Stimulated activated naive CD8-positive, alpha-beta T cell treated with anti-CD3 and anti-CD28 coated beads, Interleukin-15, Interleukin-2, amounts not matched to agents 100 ng/mL and 50 ng/mL, for 24 hours (primary cell): ENCODE measurements around the gene LPP.

Experiments used
- H3K27ac Mint-ChIP-seq: one replicate; pipeline ENCODE4 v1.8.0; 2021; ENCODE audit warnings: mild to moderate bottlenecking, mixed read lengths
- H3K27me3 Mint-ChIP-seq: one replicate; pipeline ENCODE4 v1.8.0; 2021; ENCODE audit warnings: mixed read lengths
- H3K36me3 Mint-ChIP-seq: one replicate; pipeline ENCODE4 v1.8.0; 2021; ENCODE audit warnings: low read depth, mixed read lengths
- H3K4me1 Mint-ChIP-seq: one replicate; pipeline ENCODE4 v1.8.0; 2021; ENCODE audit warnings: low read depth, mixed read lengths
- H3K4me3 Mint-ChIP-seq: one replicate; pipeline ENCODE4 v1.8.0; 2021; ENCODE audit warnings: mild to moderate bottlenecking, mixed read lengths
- H3K9me3 Mint-ChIP-seq: one replicate; pipeline ENCODE4 v1.8.0; 2021; ENCODE audit warnings: mixed read lengths

The LPP gene

GRCh38 chr3:188487652-188488051 is 333.7 kb downstream of the LPP start:
- H3K9me3 Mint-ChIP-seq, result peaks cover 10% of the 10 kb centered on the region
- H3K36me3 Mint-ChIP-seq, result peaks cover 47% of the 10 kb centered on the region
- H3K27me3 Mint-ChIP-seq, result no peaks in the 10 kb centered on the region
- no peak overlapping the region for H3K27ac Mint-ChIP-seq
- H3K4me1 Mint-ChIP-seq, result peaks cover 7% of the 10 kb centered on the region
- no peak overlapping the region for H3K4me3 Mint-ChIP-seq

DNA sequence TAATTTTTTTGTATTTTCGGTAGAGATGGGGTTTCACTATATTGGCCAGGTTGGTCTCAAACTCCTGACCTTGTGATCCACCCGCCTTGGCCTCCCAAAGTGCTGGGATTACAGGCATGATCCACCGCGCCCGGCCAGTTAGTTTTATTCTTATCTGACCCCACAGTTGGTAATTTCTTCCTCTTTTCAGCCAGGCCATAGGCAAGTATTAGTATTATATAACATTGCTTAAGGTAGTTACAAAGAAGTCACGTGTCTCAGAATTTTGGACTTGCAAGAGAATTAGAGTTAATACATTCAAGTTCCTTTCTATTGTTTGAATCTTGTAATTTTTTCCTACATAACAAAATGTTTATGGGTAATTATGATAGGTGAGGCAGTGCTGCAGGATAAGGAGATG is 334.8 kb downstream of the LPP start:
- Mint-ChIP-seq H3K4me3 (no peak overlapping the region), H3K27me3 (no peaks in the 10 kb centered on the region), H3K9me3 (peaks cover 9% of the 10 kb centered on the region), H3K4me1 (peaks cover 7% of the 10 kb centered on the region), H3K27ac (no peak overlapping the region), H3K36me3 (peaks cover 45% of the 10 kb centered on the region)

DNA sequence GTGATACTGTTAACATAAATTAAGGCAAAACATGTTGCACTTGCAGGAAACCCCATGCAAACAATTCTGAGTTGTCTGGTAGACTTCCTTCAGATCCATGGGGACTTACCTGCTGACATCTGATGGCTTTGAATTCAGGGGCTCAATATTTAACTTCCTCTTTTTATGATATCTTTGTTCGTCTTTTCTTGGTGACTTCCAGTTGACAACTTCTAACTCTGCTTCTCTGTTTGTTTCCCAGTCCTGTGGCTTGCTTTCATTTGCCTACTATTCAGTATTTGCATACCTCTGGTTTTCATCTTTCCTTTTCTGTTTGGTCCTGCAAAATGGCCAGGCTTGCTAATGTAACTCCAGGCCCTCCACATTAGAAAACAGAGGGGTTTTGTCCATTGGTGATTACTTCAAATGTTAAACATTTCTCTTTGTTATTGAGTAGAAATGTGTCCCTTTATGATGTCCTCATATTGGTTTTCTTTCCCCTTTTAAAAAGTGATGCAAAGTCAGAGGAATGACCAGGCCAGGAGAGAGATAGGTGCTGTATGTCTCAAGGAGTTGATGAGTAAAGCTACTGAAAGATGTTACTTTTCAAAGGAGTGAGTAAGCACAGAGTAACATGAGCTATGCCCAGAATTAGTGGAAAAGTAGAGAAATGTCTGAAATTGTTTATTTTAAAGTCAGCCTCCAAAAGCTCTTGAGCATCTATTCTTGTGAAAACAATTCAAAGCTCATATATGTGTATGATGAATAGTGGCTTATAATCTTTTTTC is 335.9 kb downstream of the LPP start:
- H3K27ac Mint-ChIP-seq, result peak overlapping the region; percentile 23
- H3K27me3 Mint-ChIP-seq, result no peaks in the 10 kb centered on the region
- peaks cover 7% of the 10 kb centered on the region for H3K4me1 Mint-ChIP-seq
- H3K36me3 Mint-ChIP-seq, result peaks cover 35% of the 10 kb centered on the region
- H3K9me3 Mint-ChIP-seq, result no peaks in the 10 kb centered on the region
- no peak overlapping the region for H3K4me3 Mint-ChIP-seq

DNA sequence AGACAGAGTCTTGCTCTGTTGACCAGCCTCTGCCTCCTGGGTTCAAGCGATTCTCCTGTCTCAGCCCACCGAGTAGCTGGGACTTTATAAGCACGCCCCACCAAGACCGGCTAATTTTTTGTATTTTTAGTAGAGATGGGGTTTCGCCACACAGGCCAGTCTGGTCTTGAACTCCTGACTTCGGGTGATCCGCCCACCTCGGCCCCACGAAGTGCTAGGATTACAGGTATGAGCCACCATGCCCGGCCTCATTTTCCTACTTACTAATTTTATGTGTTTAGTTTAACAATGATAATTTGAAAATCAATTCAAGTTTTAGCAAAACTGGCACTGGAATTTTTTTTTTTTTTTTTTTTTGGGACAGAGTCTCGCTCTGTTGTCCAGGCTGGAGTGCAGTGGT is 336.5 kb downstream of the LPP start:
- Mint-ChIP-seq H3K36me3 (peaks cover 29% of the 10 kb centered on the region), H3K4me3 (no peak overlapping the region), H3K9me3 (no peaks in the 10 kb centered on the region), H3K27ac (no peak overlapping the region), H3K27me3 (no peaks in the 10 kb centered on the region), H3K4me1 (peaks cover 7% of the 10 kb centered on the region)

DNA sequence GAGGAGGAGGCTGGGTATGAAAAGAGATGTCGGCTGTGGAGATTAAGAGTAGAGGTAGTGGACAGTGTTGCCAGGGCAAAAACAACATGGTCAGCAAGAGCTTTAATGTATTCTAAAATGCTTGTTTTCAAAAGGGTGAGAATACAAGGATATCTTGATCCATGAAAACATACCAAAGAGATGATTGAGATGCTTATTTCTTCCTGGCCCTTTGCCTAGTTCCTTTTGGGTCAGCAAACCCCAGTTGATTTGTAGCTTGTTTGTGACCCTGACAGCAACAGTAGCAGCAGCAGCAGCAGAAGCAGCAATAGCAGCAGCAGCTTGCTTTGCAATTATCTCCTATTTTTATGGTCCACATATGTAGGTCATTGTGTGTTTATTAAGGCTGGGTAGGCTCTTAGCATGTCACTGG is 337.3 kb downstream of the LPP start:
- peaks cover 28% of the 10 kb centered on the region for H3K36me3 Mint-ChIP-seq
- H3K4me1 Mint-ChIP-seq, result peaks cover 7% of the 10 kb centered on the region
- no peak overlapping the region for H3K27ac Mint-ChIP-seq
- no peak overlapping the region for H3K4me3 Mint-ChIP-seq
- no peaks in the 10 kb centered on the region for H3K27me3 Mint-ChIP-seq
- H3K9me3 Mint-ChIP-seq, result no peaks in the 10 kb centered on the region

GRCh38 chr3:188496390-188496789 is 342.4 kb downstream of the LPP start:
- Mint-ChIP-seq H3K27me3 (no peaks in the 10 kb centered on the region), H3K4me1 (peaks cover 9% of the 10 kb centered on the region), H3K9me3 (peaks cover 9% of the 10 kb centered on the region), H3K36me3 (peaks cover 9% of the 10 kb centered on the region), H3K27ac (no peak overlapping the region), H3K4me3 (no peak overlapping the region)

GRCh38 chr3:188497021-188497420 is 343.1 kb downstream of the LPP start:
- H3K27me3 Mint-ChIP-seq, result no peaks in the 10 kb centered on the region
- peaks cover 10% of the 10 kb centered on the region for H3K9me3 Mint-ChIP-seq
- H3K27ac Mint-ChIP-seq, result no peak overlapping the region
- peaks cover 9% of the 10 kb centered on the region for H3K36me3 Mint-ChIP-seq
- H3K4me1 Mint-ChIP-seq, result peaks cover 9% of the 10 kb centered on the region
- no peak overlapping the region for H3K4me3 Mint-ChIP-seq

- no peak overlapping the region for H3K4me3 Mint-ChIP-seq
- H3K27me3 Mint-ChIP-seq, result no peaks in the 10 kb centered on the region
- peaks cover 24% of the 10 kb centered on the region for H3K4me1 Mint-ChIP-seq
- peaks cover 40% of the 10 kb centered on the region for H3K36me3 Mint-ChIP-seq
- H3K27ac Mint-ChIP-seq, result no peak overlapping the region
- H3K9me3 Mint-ChIP-seq, result peaks cover 41% of the 10 kb centered on the region
These were observed 349.7 kb downstream of the LPP start for GRCh38 chr3:188503647-188504046.

- peaks cover 37% of the 10 kb centered on the region for H3K9me3 Mint-ChIP-seq
- H3K4me1 Mint-ChIP-seq, result peaks cover 24% of the 10 kb centered on the region
- no peak overlapping the region for H3K4me3 Mint-ChIP-seq
- no peaks in the 10 kb centered on the region for H3K27me3 Mint-ChIP-seq
- H3K27ac Mint-ChIP-seq, result no peak overlapping the region
- H3K36me3 Mint-ChIP-seq, result peaks cover 40% of the 10 kb centered on the region
These were observed 351.2 kb downstream of the LPP start for GRCh38 chr3:188505151-188505550.

GRCh38 chr3:188505911-188506310 is 352.0 kb downstream of the LPP start:
- Mint-ChIP-seq H3K4me3 (no peak overlapping the region), H3K27ac (no peak overlapping the region), H3K9me3 (peaks cover 33% of the 10 kb centered on the region), H3K27me3 (no peaks in the 10 kb centered on the region), H3K4me1 (peaks cover 21% of the 10 kb centered on the region), H3K36me3 (peaks cover 41% of the 10 kb centered on the region)

- Mint-ChIP-seq H3K36me3 (peaks cover 38% of the 10 kb centered on the region), H3K27me3 (no peaks in the 10 kb centered on the region), H3K27ac (no peak overlapping the region), H3K4me1 (peaks cover 19% of the 10 kb centered on the region), H3K9me3 (peaks cover 31% of the 10 kb centered on the region), H3K4me3 (no peak overlapping the region)
These were observed 352.5 kb downstream of the LPP start for GRCh38 chr3:188506446-188506845.

- Mint-ChIP-seq H3K27me3 (no peaks in the 10 kb centered on the region), H3K4me1 (peaks cover 19% of the 10 kb centered on the region), H3K9me3 (peaks cover 28% of the 10 kb centered on the region), H3K27ac (no peak overlapping the region), H3K4me3 (no peak overlapping the region), H3K36me3 (peaks cover 37% of the 10 kb centered on the region)
These were observed 353.3 kb downstream of the LPP start for GRCh38 chr3:188507244-188507720.

- H3K36me3 Mint-ChIP-seq, result peaks cover 34% of the 10 kb centered on the region
- no peak overlapping the region for H3K27ac Mint-ChIP-seq
- H3K27me3 Mint-ChIP-seq, result no peaks in the 10 kb centered on the region
- peaks cover 19% of the 10 kb centered on the region for H3K4me1 Mint-ChIP-seq
- H3K4me3 Mint-ChIP-seq, result no peak overlapping the region
- H3K9me3 Mint-ChIP-seq, result peaks cover 25% of the 10 kb centered on the region
These were observed 354.5 kb downstream of the LPP start for GRCh38 chr3:188508454-188508853.

DNA sequence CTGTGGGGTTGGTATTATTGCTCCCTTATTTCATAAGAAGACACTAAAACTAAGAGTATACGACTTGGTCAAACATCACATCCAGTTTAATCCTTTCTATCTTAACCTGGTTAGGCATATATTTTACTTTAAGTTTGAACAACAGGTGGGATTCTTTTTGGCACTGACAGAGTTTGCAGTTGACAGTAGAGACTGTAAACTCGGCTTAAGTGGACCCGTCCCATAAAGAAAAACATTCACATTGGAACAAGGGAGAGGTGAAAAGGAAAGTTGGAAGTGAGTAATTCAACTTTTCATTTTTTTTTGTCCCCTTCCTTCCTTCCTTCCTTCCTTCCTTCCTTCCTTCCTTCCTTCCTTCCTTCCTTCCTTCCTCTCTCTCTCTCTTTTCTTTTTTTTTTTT is 355.4 kb downstream of the LPP start:
- Mint-ChIP-seq H3K4me3 (no peak overlapping the region), H3K27me3 (no peaks in the 10 kb centered on the region), H3K4me1 (peaks cover 19% of the 10 kb centered on the region), H3K9me3 (peaks cover 16% of the 10 kb centered on the region), H3K36me3 (peaks cover 25% of the 10 kb centered on the region), H3K27ac (no peak overlapping the region)

GRCh38 chr3:188510366-188510765 is 356.4 kb downstream of the LPP start:
- Mint-ChIP-seq H3K4me3 (no peak overlapping the region), H3K36me3 (peaks cover 17% of the 10 kb centered on the region), H3K27ac (no peak overlapping the region), H3K9me3 (peaks cover 11% of the 10 kb centered on the region), H3K27me3 (no peaks in the 10 kb centered on the region), H3K4me1 (peaks cover 19% of the 10 kb centered on the region)
